ENCODE data around the gene FBXO31. TPM values are rescaled to one million over a fixed set of nuclear protein-coding genes. Genes with fewer than 3 reads are reported as not detected.

Gene FBXO31
- total RNA-seq, 1 donor from 2014 or later, result 5.8 TPM

- Histone ChIP-seq H3K79me2 (ENCODE audit: low read depth) (no peaks in the 10 kb centered on the region), H3K27ac (no peak overlapping the region), H3K4me2 (no peak overlapping the region), H4K20me1 (ENCODE audit: low read depth) (no peaks in the 10 kb centered on the region), H3F3A (ENCODE audit: low read depth) (no peaks in the 10 kb centered on the region), H3K9ac (no peak overlapping the region), H2AFZ (replicated peaks) (no peak overlapping the region), H3K4me3 (no peak overlapping the region), H3K4me1 (no peaks in the 10 kb centered on the region), H3K9me3 (ENCODE audit: low read depth) (no peaks in the 10 kb centered on the region), H3K27me3 (no peaks in the 10 kb centered on the region), H3K36me3 (no peaks in the 10 kb centered on the region)
- DNase-seq (ENCODE audit: low spot score), result no peak
- H3K27me3 Mint-ChIP-seq (ENCODE audit: insufficient read depth, low read depth), result no peaks in the 10 kb centered on the region
- no peaks in the 10 kb centered on the region for H3K9me3 Mint-ChIP-seq
- H3K4me3 Mint-ChIP-seq, result no peak overlapping the region
- peaks cover 6% of the 10 kb centered on the region for H3K36me3 Mint-ChIP-seq
- H3K27ac Mint-ChIP-seq, result no peak overlapping the region
- TF ChIP-seq EZH2 (IDR thresholded peaks at IDR 0.05), result no peak
- TF ChIP-seq EZH2phosphoT487 (IDR thresholded peaks at IDR 0.05), result no peak
- no peak for TF ChIP-seq CTCF (IDR thresholded peaks at IDR 0.05)
- H3K4me1 Mint-ChIP-seq, result peaks cover 2% of the 10 kb centered on the region
Measured at GRCh38 chr16:87327798-87328495, 55.6 kb downstream of the FBXO31 start.

GRCh38 chr16:87326151-87326571 lies 57.4 kb downstream of the FBXO31 start:
- H3K4me1 ChIP-seq, result no peaks in the 10 kb centered on the region
- no peak for TF ChIP-seq EZH2phosphoT487 (IDR thresholded peaks at IDR 0.05)
- no peak for TF ChIP-seq EZH2 (IDR thresholded peaks at IDR 0.05)
- TF ChIP-seq CTCF (IDR thresholded peaks at IDR 0.05), result no peak
- no peaks in the 10 kb centered on the region for H3K27me3 ChIP-seq
- H3F3A ChIP-seq (ENCODE audit: low read depth), result no peaks in the 10 kb centered on the region
- Mint-ChIP-seq H3K9me3 (no peaks in the 10 kb centered on the region), H3K4me1 (peaks cover 2% of the 10 kb centered on the region), H3K27ac (no peak overlapping the region), H3K27me3 (ENCODE audit: insufficient read depth, low read depth) (no peaks in the 10 kb centered on the region), H3K36me3 (peaks cover 6% of the 10 kb centered on the region), H3K4me3 (no peak overlapping the region)
- no peak for DNase-seq (ENCODE audit: low spot score)
- H3K79me2 ChIP-seq (ENCODE audit: low read depth), result no peaks in the 10 kb centered on the region
- H3K4me3 ChIP-seq, result no peak overlapping the region
- H3K27ac ChIP-seq, result no peak overlapping the region
- H3K4me2 ChIP-seq, result no peak overlapping the region
- H3K36me3 ChIP-seq, result no peaks in the 10 kb centered on the region
- H4K20me1 ChIP-seq (ENCODE audit: low read depth), result no peaks in the 10 kb centered on the region
- H3K9ac ChIP-seq, result no peak overlapping the region
- no peak overlapping the region for H2AFZ ChIP-seq (replicated peaks)
- H3K9me3 ChIP-seq (ENCODE audit: low read depth), result no peaks in the 10 kb centered on the region

GRCh38 chr16:87325423-87325858 lies 58.1 kb downstream of the FBXO31 start:
- no peaks in the 10 kb centered on the region for H3K79me2 ChIP-seq (ENCODE audit: low read depth)
- Mint-ChIP-seq H3K27me3 (ENCODE audit: insufficient read depth, low read depth) (no peaks in the 10 kb centered on the region), H3K4me1 (peaks cover 2% of the 10 kb centered on the region), H3K27ac (peak overlapping the region; percentile 29), H3K4me3 (no peak overlapping the region), H3K36me3 (peaks cover 2% of the 10 kb centered on the region), H3K9me3 (no peaks in the 10 kb centered on the region)
- no peak overlapping the region for H3K4me3 ChIP-seq
- no peaks in the 10 kb centered on the region for H3K9me3 ChIP-seq (ENCODE audit: low read depth)
- H3K27ac ChIP-seq, result no peak overlapping the region
- TF ChIP-seq CTCF (IDR thresholded peaks at IDR 0.05), result no peak
- TF ChIP-seq EZH2 (IDR thresholded peaks at IDR 0.05), result no peak
- no peak for TF ChIP-seq EZH2phosphoT487 (IDR thresholded peaks at IDR 0.05)
- no peaks in the 10 kb centered on the region for H3K27me3 ChIP-seq
- no peak overlapping the region for H3K9ac ChIP-seq
- no peak overlapping the region for H2AFZ ChIP-seq (replicated peaks)
- H3K4me1 ChIP-seq, result no peaks in the 10 kb centered on the region
- H3F3A ChIP-seq (ENCODE audit: low read depth), result no peaks in the 10 kb centered on the region
- H3K36me3 ChIP-seq, result no peaks in the 10 kb centered on the region
- DNase-seq (ENCODE audit: low spot score), result no peak
- no peak overlapping the region for H3K4me2 ChIP-seq
- no peaks in the 10 kb centered on the region for H4K20me1 ChIP-seq (ENCODE audit: low read depth)

All from neural progenitor cell (in vitro differentiated cells).